Chondrocyte (in vitro differentiated cells): Measurements from ENCODE around the gene ITGA4. TPM values are rescaled to one million over a fixed set of nuclear protein-coding genes. Genes with fewer than 3 reads are reported as not detected.

Source experiments
- DNase-seq: peaks from one replicate; pipeline ENCODE4 v3.0.0; 2021; ENCODE audit warnings: mixed read lengths, low spot score
- H3K27ac Mint-ChIP-seq: one replicate; pipeline ENCODE4 v1.8.0; 2021; ENCODE audit warnings: mild to moderate bottlenecking, moderate library complexity, mixed read lengths; ENCODE audit not compliant: unreplicated experiment
- H3K27me3 Mint-ChIP-seq: 2 replicates; pipeline ENCODE4 v1.8.0; 2021; ENCODE audit warnings: low read depth, mixed read lengths
- H3K36me3 Mint-ChIP-seq: 2 replicates; pipeline ENCODE4 v1.8.0; 2021; ENCODE audit warnings: low read depth, mixed read lengths
- H3K4me1 Mint-ChIP-seq: 2 replicates; pipeline ENCODE4 v1.8.0; 2021; ENCODE audit warnings: low read depth, mild to moderate bottlenecking, mixed read lengths
- H3K4me3 Mint-ChIP-seq: one replicate; pipeline ENCODE4 v1.8.0; 2021; ENCODE audit warnings: mild to moderate bottlenecking, moderate library complexity, mixed read lengths; ENCODE audit not compliant: unreplicated experiment
- H3K9me3 Mint-ChIP-seq: 2 replicates; pipeline ENCODE4 v1.8.0; 2021; ENCODE audit warnings: low read depth, mixed read lengths
- total RNA-seq: library from RNA; stranded (reverse); gene quantifications from 3 replicates; pipeline ENCODE4 v1.2.1, GENCODE V29; 2021
- TF ChIP-seq, protein P1 (sequence below): fragments of 200-600 bp; sonication (generic); IDR thresholded peaks from 2 replicates; pipeline ENCODE4 v1.5.0; 2021; ENCODE audit warnings: antibody characterized with exemption, mild to moderate bottlenecking, moderate library complexity

ITGA4 gene
- total RNA-seq, 1 donor from 2014 or later, result 23.0 TPM

DNA sequence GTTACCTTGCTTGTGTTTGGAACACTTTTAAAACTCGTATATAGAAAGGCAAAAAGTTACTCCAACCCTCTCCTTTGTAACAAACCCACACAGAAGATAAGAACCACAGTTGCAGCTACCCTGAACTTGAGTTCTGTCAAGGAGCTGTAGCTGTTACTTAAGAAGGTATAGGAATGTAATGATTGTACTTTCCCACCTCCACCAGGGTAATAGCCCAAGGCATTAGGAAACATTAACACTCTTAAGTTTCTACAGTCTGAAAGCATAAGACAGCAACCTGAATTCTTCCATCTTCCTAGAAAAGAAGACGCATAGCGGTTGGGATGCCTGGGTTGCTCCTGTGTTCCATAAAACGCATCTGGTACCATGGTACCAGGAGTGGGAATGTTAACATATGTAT, 43.0 kb downstream of the ITGA4 start:
- no peaks in the 10 kb centered on the region for H3K27me3 Mint-ChIP-seq
- H3K4me1 Mint-ChIP-seq, result no peaks in the 10 kb centered on the region
- no peak overlapping the region for H3K4me3 Mint-ChIP-seq
- TF ChIP-seq, protein P1, sequence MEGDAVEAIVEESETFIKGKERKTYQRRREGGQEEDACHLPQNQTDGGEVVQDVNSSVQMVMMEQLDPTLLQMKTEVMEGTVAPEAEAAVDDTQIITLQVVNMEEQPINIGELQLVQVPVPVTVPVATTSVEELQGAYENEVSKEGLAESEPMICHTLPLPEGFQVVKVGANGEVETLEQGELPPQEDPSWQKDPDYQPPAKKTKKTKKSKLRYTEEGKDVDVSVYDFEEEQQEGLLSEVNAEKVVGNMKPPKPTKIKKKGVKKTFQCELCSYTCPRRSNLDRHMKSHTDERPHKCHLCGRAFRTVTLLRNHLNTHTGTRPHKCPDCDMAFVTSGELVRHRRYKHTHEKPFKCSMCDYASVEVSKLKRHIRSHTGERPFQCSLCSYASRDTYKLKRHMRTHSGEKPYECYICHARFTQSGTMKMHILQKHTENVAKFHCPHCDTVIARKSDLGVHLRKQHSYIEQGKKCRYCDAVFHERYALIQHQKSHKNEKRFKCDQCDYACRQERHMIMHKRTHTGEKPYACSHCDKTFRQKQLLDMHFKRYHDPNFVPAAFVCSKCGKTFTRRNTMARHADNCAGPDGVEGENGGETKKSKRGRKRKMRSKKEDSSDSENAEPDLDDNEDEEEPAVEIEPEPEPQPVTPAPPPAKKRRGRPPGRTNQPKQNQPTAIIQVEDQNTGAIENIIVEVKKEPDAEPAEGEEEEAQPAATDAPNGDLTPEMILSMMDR, result no peak
- peaks cover 10% of the 10 kb centered on the region for H3K36me3 Mint-ChIP-seq
- no peak overlapping the region for H3K27ac Mint-ChIP-seq
- DNase-seq, result no peak
- no peaks in the 10 kb centered on the region for H3K9me3 Mint-ChIP-seq

GRCh38 chr2:181515719-181516118, 58.5 kb downstream of the ITGA4 start:
- H3K4me3 Mint-ChIP-seq, result no peak overlapping the region
- TF ChIP-seq, protein P1, result no peak

GRCh38 chr2:181516992-181517391, 59.8 kb downstream of the ITGA4 start:
- Mint-ChIP-seq H3K4me3 (no peak overlapping the region), H3K36me3 (peaks cover 14% of the 10 kb centered on the region), H3K27ac (no peak overlapping the region), H3K9me3 (no peaks in the 10 kb centered on the region), H3K4me1 (no peaks in the 10 kb centered on the region), H3K27me3 (no peaks in the 10 kb centered on the region)
- TF ChIP-seq, protein P1, result no peak
- DNase-seq, result no peak

More at GRCh38 chr2:181515719-181516118, 58.5 kb downstream of the ITGA4 start:
- no peak for DNase-seq
- Mint-ChIP-seq H3K4me1 (no peaks in the 10 kb centered on the region), H3K36me3 (peaks cover 15% of the 10 kb centered on the region), H3K27me3 (no peaks in the 10 kb centered on the region), H3K27ac (no peak overlapping the region), H3K9me3 (no peaks in the 10 kb centered on the region)

- no peak for DNase-seq
- Mint-ChIP-seq H3K4me3 (no peak overlapping the region), H3K36me3 (peaks cover 10% of the 10 kb centered on the region), H3K27me3 (no peaks in the 10 kb centered on the region), H3K4me1 (no peaks in the 10 kb centered on the region), H3K27ac (no peak overlapping the region), H3K9me3 (no peaks in the 10 kb centered on the region)
- TF ChIP-seq, protein P1, result no peak
Observed at GRCh38 chr2:181517685-181518301, 60.6 kb downstream of the ITGA4 start.

GRCh38 chr2:181520253-181520652, 63.1 kb downstream of the ITGA4 start:
- no peaks in the 10 kb centered on the region for H3K36me3 Mint-ChIP-seq
- no peak for DNase-seq
- TF ChIP-seq, protein P1, result no peak
- H3K4me1 Mint-ChIP-seq, result no peaks in the 10 kb centered on the region
- no peak overlapping the region for H3K27ac Mint-ChIP-seq
- no peak overlapping the region for H3K4me3 Mint-ChIP-seq
- no peaks in the 10 kb centered on the region for H3K27me3 Mint-ChIP-seq
- no peaks in the 10 kb centered on the region for H3K9me3 Mint-ChIP-seq
